Panc1 (cell line): ENCODE data around the gene CUL5. TPM values are rescaled to one million over a fixed set of nuclear protein-coding genes. Genes with fewer than 3 reads are reported as not detected.

Experiments
- ATAC-seq: fragments of 200-7000 bp; cut with Tn5 transposase; 2 replicates; pipeline ENCODE4 v1.9.1; 2020; ENCODE audit warnings: mild to moderate bottlenecking, moderate library complexity
- BruUV-seq: library from RNA; stranded (reverse); fragments of 400-500 nt; replicated peaks from 2 replicates; lab custom pipeline; 2021; lab: Mats Ljungman, UMichigan
- CTCF ChIA-PET: fragments of 300-600 bp; sonication (Branson Sonifier 250); formaldehyde crosslinking; loops from one replicate; lab custom pipeline; 2022; ENCODE audit warnings: antibody characterized with exemption; lab: Charles Lee
- POLR2A ChIA-PET: fragments of 300-600 bp; sonication (Branson Sonifier 250); formaldehyde crosslinking; loops from one replicate; lab custom pipeline; 2022; ENCODE audit warnings: antibody characterized with exemption; lab: Charles Lee
- DNase-seq: peaks from one replicate; pipeline ENCODE4 v3.0.0-alpha.2; 2010; ENCODE audit warnings: low read depth, low spot score
- H3K27ac ChIP-seq: 2 replicates; pipeline ENCODE4 v1.5.1; 2011; ENCODE audit warnings: mild to moderate bottlenecking, low read length, inconsistent platforms
- H3K27me3 ChIP-seq: fragments of 200-500 bp; sonication (Bioruptor generic); 2 replicates; pipeline ENCODE4 v1.6.0; 2014; ENCODE audit warnings: low read length, inconsistent platforms; ENCODE audit not compliant: control insufficient read depth, insufficient read depth
- H3K36me3 ChIP-seq: fragments of 200-500 bp; sonication (Bioruptor generic); 2 replicates; pipeline ENCODE4 v1.5.1; 2014; ENCODE audit warnings: inconsistent platforms, mild to moderate bottlenecking, low read length, moderate library complexity; ENCODE audit not compliant: control insufficient read depth, insufficient read depth
- H3K4me1 ChIP-seq: 2 replicates; pipeline ENCODE4 v1.5.1; 2011; ENCODE audit warnings: inconsistent platforms, mild to moderate bottlenecking, low read length, moderate library complexity; ENCODE audit not compliant: control insufficient read depth, insufficient read depth
- H3K4me3 ChIP-seq, 2 experiments: 2 replicates each; pipeline ENCODE4 v1.5.1; 2011 to 2012; ENCODE audit warnings: low read depth in 2 of 2, low read length in 2 of 2, mild to moderate bottlenecking in 2 of 2, inconsistent platforms in 1 of 2, moderate library complexity in 1 of 2
- H3K9me3 ChIP-seq: fragments of 200-500 bp; sonication (Bioruptor generic); 2 replicates; pipeline ENCODE4 v1.5.1; 2014; ENCODE audit warnings: low read depth, mild to moderate bottlenecking, inconsistent platforms, low read length, moderate library complexity; ENCODE audit not compliant: control insufficient read depth, insufficient read depth
- CTCF ChIP-seq: fragments of 450-650 bp; IDR thresholded peaks from 2 replicates; pipeline ENCODE4 v1.5.1; 2017; ENCODE audit warnings: mild to moderate bottlenecking
- POLR2AphosphoS5 ChIP-seq: IDR thresholded peaks from 2 replicates; pipeline ENCODE4 v1.6.1; 2012; ENCODE audit warnings: mild to moderate bottlenecking, low read depth, low read length, moderate library complexity
- REST ChIP-seq, 2 experiments: IDR thresholded peaks; 2 replicates each; pipeline ENCODE4 v1.6.1; 2011 to 2012; ENCODE audit warnings: low read depth in 2 of 2, control low read depth in 1 of 2, low read length in 1 of 2, mild to moderate bottlenecking in 1 of 2, moderate library complexity in 1 of 2; ENCODE audit not compliant: insufficient read depth in 1 of 2
- SIN3A ChIP-seq: IDR thresholded peaks from 2 replicates; pipeline ENCODE4 v1.6.1; 2012; ENCODE audit warnings: low read depth, mild to moderate bottlenecking, low read length, moderate library complexity, borderline replicate concordance; ENCODE audit not compliant: insufficient read depth
- TCF7L2 ChIP-seq: IDR thresholded peaks from 2 replicates; pipeline ENCODE4 v1.6.1; 2011; ENCODE audit warnings: mild to moderate bottlenecking, low read depth, low read length, inconsistent platforms
- in situ Hi-C: cut with HindIII; loops from 2 replicates; pipeline ENCODE4 v1.10.0; 2016; ENCODE audit warnings: low sequenced_read_pairs, low pct_unique_long_range_greater_than_20kb
- intact Hi-C: fragments of 100-400 bp; cut with micrococcal nuclease; formaldehyde crosslinking; loops from one replicate; pipeline ENCODE4 v1.10.0; 2022; ENCODE audit not compliant: unreplicated experiment
- total RNA-seq: library from RNA; stranded (reverse); gene quantifications from one replicate; pipeline ENCODE4 v1.2.1, GENCODE V29; 2021; ENCODE audit not compliant: unreplicated experiment

Gene CUL5
- total RNA-seq, 1 experiment from 2014 or later = 56.5 TPM

- BruUV-seq = no TSS peak
- CTCF ChIA-PET = no interaction called here
- no peak overlapping the region for H3K27ac ChIP-seq
- no peak overlapping the region for H3K4me3 ChIP-seq
- no peaks in the 10 kb centered on the region; the same call in 1 of the 2 replicates for H3K36me3 ChIP-seq
- TF ChIP-seq SIN3A = no peak
- no peak for TF ChIP-seq TCF7L2
- TF ChIP-seq CTCF = no peak
- TF ChIP-seq REST (IDR thresholded peaks at IDR 0.05; ENCODE audit: insufficient read depth in 1 of 2, low read depth in 2 of 2, low read length in 1 of 2) = no peak
- no peak for TF ChIP-seq POLR2AphosphoS5
- peaks cover 19% of the 10 kb centered on the region for H3K4me1 ChIP-seq
- ATAC-seq (no peak), DNase-seq (no peak)
- intact Hi-C loops (no loop called here), in situ Hi-C loops (no loop called here)
- no peaks in the 10 kb centered on the region for H3K9me3 ChIP-seq
- H3K27me3 ChIP-seq = no peaks in the 10 kb centered on the region
- POLR2A ChIA-PET = no interaction called here
Observed at GRCh38 chr11:108012139-108012725, 3.5 kb downstream of the CUL5 start.

GRCh38 chr11:108016647-108017046, 7.9 kb downstream of the CUL5 start:
- Histone ChIP-seq H3K4me3 (no peak overlapping the region), H3K4me1 (0 out of 2 replicates have a peak, but pooled peaks cover 8% of the 10 kb centered on the region), H3K9me3 (no peaks in the 10 kb centered on the region), H3K36me3 (no peaks in the 10 kb centered on the region), H3K27ac (no peak overlapping the region), H3K27me3 (no peaks in the 10 kb centered on the region)
- no peak for DNase-seq
- no TSS peak for BruUV-seq
- TF ChIP-seq TCF7L2 (no peak), REST (IDR thresholded peaks at IDR 0.05; ENCODE audit: insufficient read depth in 1 of 2, low read depth in 2 of 2, low read length in 1 of 2) (no peak), POLR2AphosphoS5 (no peak), CTCF (no peak), SIN3A (no peak)
- in situ Hi-C loops (no loop called here), intact Hi-C loops (no loop called here)
- ChIA-PET POLR2A (no interaction called here), CTCF (no interaction called here)
- ATAC-seq = no peak
